Measurements from ENCODE around the gene ARNT2.

Gene ARNT2

DNA sequence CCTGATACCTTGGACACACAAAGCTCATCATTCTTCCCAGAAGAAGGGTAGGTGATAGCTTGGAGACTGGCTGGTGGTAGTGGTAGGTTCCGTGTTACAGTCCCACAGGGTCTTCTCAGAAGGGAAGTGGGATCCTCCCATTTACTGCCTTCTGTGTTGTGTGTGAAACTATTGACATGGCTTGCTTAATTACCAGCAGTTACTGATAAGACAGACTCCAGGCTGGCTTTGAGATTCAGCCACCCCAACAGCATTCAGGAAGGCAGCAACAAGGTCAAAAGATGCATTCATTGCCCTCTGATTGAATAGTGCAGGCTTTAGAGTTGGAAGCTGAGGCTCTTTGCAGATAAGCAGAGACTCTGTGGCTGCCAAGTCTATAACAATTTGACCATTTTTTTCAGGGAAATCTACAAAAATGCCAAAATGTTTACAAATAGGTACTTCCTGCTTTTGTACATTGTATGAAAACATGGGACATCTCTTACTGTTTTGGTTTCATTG is 7.7 kb downstream of the ARNT2 start:
- no peak for DNase-seq (ENCODE audit: low read depth)

DNA sequence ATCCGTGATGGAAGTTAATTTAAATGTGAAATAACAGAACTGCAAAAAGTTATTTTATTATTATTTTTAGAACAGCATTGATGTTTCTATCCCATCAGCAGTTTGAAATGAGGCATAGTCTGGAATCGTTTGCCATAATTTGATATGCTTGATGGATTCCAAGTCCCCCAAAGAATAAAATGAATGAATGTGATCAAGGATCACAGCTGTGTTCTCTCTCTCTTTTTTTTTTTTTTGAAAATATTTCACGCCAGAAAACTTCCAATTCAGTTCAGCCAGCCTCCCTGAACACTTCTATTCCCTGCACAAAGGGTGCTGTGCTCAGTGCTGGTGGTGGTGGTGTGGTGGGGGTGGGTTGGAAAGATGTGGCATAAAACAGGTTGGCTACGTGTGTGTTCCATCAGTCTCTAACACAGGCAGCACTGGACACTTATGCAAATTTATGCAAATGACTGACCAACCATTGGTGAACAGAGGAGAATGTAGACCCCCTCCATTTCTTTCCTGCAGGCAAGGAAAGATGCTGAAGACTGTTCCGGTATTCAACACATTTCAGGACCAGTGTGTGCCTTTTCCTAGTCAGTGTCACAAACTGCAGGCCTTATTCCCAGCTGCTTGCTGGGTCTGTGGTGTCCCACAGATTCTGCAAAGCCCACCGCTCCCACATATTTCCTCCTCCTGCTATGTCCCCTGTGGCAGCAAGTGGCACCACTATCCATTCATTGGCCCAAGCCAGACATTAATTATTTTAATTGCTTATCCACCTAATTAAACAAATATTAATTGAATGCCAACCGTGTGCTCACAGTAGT is 10.6 kb downstream of the ARNT2 start:
- no peak for DNase-seq (ENCODE audit: low read depth)

DNA sequence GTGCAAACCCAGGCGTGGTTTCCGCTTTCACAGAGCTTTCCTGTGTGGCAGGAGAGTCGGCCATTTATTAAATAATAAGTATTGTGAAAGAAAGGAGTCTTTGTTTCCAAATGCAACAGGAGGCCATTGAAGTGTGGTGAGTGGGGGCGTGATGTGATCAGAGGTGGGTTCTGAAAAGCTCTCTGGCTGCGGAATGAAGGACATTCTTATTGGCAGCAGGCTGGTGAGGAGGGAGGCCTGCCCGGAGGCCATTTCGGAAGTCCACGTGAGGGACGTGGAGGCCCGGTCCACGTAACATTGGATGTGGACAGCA is 11.1 kb downstream of the ARNT2 start:
- DNase-seq (ENCODE audit: low read depth): no peak

DNA sequence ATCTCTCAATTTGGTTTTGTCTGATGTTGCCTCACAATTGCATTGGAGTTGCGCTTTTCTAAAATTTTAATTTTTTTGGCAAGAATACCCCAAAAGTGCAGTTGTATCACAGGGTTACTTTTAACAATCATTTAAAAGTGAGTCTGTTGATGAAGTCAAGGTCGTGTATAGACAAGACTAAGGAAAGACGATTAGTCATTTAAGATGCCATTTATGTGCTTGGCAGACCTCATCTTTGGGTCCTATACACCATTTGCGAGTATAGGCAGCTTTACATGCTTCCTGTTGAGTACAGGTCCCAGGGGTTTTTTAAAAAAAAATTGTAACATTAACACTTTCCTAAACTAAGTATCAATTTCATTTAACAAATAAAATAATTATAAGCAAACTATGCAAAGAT is 12.5 kb downstream of the ARNT2 start:
- DNase-seq (ENCODE audit: low read depth): no peak

DNA sequence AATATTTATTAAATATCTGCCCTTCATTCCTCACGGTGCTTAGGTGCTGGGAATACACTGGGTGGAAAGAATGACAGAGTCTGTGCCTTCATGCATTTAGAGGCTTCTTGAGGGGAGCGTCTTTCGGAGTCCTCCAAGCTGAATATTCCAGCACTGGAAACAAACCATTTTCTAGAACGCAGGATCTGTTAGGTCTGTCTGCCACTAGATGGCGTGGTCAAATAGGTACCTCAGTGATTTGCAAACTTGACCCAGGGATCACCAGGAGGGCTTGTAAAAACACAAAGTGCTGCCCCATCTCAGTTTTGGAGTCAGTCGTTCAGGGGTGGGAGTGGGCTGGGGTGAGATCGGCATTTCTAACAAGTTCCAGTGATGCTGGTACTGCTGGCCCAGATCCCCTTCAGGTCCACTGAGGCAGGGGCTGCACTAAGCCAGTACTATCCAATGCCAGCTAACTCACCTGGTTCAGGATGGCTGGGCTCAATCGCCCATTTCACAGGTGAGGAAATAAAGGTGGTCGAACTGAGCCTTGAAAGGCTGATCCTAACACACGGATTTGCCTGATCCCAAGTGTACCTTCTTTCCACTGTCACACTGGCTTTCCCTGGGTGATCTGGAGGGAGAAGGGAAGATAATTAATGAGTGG is 14.8 kb downstream of the ARNT2 start:
- DNase-seq (ENCODE audit: low read depth): no peak

DNA sequence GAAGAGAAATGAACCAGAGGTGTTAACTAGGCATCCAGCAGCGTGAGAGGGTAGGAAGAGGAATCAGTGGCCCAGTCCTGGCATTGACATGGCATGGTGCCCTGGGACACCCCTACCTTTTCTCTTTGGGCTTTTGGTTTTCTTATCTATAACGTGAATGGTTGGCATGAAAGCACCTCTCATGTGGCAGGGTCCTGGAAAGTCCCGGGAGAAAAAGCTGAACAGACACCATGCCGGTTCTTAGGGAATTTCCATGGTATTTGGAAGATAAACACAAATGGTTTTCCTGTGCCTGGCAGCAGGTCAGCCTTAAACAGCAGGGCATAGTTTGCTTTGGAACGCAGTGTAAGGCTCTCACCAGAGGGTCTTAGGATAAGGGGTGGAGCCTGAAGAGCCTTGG is 15.4 kb downstream of the ARNT2 start:
- no peak for DNase-seq (ENCODE audit: low read depth)

DNA sequence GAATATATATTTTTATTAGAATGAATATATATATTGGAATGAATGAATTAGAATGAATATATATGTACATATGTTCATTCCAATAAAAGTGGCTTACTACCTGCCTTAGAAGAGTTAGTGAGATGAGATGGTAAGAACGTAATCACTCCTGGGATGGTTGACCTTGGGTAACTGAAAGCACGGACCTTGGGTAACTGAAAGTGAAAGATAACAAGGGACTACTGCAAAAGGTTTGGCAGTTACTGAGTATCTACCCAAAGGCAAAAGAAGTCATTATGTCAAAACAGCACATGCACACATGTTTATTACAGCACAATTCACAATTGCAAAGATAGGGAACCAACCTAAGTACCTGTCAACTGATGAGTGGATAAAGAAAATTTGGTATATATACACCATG is 16.5 kb downstream of the ARNT2 start:
- DNase-seq (ENCODE audit: low read depth): no peak

DNA sequence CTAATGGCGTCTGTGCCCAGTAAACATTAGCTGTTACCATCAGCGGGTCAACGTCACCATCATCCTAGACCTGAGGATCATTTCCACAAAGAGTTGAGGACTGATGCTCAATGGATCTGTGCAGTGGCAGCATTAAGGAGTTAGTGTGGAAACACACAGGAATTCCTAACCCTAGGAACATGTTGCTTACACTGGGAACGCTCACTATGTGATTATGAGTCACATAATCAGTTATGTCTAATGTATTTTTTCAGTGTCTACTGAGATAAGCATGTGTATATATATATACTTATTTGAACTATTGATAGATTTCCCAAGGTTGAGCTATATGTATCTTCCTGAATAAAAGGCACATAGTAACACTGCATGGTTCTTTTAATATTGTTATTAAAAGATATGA is 19.0 kb downstream of the ARNT2 start:
- no peak for DNase-seq (ENCODE audit: low read depth)

DNA sequence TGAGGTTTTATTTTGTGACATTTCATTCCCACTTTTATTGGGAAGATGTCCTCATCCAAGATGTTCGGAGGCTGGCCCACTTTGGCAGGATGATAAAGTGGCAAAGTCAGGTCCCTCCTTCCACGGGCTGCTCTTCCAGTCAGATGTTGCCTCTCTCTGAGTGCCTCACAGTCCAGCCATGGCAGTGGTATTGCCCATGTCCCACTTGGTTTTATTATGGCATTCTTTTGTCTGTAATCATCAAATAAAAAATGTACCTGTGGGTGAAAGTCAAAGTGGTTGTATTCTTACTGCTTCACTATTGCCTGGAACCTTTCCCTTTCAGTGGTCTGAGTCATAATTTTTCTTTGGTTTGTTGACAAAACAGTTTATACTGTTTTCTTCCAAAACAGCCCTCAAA is 20.2 kb downstream of the ARNT2 start:
- no peak for DNase-seq (ENCODE audit: low read depth)

DNA sequence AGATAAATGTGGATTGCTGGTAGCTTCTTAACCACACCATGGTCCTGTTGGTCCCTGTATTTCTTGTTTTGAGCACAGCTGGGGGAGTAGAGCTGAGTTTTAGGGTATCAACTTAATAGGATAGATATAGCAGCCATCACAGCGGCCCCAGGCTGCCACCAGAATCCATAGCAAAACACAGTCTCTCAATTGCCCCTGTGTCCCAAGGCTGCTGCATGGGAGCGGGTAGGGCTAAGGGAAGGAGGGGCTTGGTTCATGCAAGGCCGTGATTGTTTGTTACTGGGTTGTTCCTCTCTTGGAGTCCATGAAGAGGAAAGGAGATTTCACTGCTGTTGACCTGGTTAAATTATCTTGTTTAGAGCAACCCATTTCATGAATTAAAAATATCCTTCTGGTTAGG is 22.1 kb downstream of the ARNT2 start:
- no peak for DNase-seq (ENCODE audit: low read depth)

DNA sequence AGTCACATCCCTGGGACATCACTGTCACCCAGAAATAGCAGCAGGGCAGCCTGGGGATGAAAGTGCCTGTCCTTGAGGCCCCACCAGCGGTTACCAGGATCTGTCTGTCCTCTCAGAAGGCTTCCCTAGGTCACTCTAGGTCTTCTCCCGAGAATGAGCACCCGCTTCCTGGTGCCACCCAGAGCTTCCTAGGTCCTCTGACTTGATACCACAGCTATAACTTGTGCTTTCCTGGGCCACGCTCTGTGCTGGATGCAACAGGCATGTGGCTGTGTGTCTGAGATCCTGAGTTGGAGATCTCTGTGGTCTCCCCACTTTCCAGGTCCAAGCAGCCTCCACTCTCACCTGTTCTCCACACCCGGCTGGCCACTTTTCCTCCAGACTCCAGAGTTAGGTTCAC is 25.8 kb downstream of the ARNT2 start:
- no peak for DNase-seq (ENCODE audit: low read depth)

DNA sequence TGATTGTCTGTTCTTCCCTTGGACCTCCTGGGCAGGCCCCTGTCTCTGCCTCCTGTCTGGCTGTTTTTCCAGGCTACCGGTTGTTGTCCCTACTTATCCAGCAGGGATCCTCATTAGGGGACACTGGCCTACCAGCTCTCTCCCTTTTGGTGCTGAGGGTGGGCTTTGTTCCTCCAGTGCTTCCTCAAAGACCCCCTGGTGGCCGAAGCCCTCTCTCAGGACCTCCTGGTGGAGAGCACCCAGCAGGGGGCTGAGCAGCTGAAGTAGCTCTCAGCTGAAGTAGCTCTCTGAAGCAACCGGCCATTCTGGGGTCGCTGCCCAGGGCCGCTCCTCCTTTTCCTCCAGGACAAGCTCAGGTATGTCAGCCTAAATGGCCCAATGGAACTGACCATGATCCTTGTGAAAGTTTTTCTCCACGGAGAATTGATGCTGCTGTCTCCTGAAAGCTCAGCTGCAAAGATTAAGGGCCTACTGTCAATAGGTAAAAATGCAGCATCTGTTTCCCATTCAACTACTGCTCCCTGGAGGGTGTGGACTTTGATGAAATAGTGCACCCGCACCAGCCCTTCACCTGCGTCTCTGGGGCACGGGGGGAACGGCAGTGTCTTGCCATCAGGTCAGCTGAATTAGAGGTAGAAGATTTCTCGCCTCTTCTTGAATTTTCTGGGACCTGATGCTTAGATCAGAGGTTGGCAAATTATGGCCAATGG is 27.6 kb downstream of the ARNT2 start:
- no peak for DNase-seq (ENCODE audit: low read depth)

DNA sequence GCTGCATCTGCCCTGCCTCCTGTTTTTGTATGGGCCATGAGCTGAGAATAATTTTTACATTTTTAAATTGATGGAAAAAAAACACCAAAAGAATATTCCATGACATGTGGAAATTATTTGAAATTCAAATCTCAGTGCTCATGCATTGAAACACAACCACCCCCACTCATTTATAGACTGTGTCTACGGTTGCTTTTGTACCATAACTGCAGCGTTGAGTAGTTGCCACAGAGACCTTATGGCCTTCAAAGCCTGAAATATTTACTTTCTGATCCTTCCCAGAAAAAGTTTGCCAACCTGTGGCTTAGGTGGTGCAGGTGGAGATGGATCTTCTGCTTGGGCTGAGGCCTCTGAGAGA is 28.1 kb downstream of the ARNT2 start:
- DNase-seq (ENCODE audit: low read depth): no peak

DNA sequence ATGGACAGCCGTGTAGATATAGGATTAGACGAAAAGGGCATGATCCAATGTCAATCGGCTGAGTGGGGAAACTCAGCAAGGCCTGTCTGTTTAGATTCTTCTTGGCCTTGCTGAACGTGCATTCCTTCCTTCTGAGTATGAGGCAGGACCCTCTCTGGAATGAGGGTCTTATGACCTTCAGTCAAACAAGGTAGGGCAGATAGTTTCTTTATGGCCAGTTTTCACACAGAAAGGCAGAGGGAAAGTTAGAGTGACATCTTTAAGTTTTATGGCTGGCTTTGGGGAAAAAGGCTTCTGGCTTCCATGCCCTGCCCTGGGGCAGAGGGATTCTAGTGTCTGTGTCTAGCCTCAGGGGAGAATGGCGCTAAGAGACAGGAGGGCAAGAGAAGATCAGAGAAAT is 29.7 kb downstream of the ARNT2 start:
- no peak for DNase-seq (ENCODE audit: low read depth)

DNA sequence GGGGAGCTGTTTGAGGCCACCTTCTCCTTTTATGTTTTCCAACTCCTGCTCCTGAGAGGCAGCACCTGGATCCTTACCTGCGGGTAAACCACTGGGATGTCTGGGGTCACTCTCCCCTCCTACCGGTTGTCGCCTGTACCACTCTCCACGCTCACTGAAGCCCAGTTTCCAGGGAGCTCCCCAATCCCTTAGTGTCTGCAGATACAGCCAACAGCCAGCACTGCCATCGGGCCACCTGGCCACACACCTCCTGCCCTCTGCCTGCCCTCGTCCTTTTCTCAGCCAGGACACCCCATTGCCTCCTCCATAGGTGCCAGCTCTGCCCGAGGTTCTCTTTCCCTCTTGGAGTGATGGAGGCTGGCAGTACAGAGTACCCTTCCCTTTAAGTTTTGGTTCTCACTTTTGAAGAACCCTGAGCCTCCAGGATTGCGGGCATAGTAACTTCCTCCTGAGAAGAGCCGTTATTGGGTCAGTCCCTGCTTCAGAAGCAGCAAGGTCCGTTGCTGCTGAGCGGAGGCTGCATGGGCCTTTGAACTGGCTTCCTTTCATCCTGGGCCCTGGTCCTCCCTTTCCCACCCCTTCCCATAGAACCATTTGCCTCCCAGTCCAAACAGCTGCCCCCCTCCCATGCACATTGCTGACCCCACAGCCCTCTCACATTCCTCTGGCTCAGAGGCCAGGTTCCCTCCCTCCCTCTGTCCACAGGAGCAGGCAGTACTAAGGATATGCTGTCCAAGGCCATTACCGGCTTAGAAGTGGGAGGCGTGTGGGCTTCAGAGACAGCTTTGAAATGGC is 30.9 kb downstream of the ARNT2 start:
- DNase-seq (ENCODE audit: low read depth): no peak

DNA sequence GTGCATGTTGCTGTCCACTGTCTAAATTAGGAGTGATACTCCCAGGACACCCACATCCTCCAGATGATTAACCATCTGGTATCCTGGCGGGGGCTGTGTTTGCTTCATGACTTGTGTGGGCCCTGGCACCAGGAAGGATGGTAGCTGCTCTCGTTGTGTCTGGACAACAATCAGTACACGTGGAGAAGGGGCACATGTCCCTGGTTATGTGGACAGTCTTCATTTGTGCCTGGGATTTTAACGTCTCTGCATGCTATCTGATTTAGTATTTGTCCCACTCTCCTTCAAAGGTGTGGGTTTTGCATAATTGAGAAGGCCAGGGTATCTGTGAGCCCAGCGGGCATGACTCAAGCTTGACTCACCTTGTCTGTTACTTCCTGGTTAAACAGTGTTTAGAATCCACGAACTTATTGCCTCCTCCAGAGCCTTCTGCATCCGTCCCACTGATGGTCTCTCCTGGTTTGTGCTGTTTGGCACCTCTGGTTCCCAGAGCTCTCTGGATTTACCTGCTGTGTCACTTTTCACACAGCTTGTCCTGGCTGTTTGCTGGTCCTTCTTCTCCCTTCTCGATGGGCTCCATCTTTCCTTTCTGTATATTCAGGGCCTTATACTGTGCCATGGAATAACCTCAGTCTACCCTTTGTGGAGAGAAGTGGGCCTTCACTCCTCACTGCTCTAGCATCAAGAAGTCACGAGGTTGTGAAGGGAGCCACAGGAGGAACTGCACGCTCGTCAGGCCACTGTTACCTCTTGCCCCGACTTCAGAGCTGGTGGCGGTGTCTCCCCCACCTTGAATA is 32.5 kb downstream of the ARNT2 start:
- DNase-seq (ENCODE audit: low read depth): no peak

DNA sequence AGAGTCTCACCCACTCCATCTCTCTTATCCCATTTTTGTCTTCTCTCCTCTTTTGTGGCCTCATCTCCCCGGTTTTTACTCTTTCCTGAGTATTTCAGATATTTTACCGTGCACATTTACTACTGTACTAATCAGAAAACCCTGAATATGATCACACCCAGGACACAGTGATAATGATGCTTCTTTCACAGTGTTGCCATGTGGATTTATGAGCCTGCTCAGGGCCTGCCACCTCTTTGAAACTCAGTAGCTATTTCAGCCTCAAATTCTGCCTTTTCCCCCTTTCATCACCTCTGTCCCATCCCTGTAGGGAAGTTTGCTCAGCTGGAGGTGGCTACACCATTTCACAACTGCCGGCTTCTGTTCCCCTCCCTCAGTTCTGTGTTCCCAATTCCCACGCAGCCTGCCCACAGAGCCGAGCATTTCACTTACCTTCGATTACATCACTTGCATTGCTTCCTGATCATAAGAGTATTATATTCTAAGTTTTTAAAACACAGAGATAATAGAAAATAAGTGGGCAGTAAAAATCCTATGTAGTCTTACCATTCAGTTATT is 33.2 kb downstream of the ARNT2 start:
- no peak for DNase-seq (ENCODE audit: low read depth)

DNA sequence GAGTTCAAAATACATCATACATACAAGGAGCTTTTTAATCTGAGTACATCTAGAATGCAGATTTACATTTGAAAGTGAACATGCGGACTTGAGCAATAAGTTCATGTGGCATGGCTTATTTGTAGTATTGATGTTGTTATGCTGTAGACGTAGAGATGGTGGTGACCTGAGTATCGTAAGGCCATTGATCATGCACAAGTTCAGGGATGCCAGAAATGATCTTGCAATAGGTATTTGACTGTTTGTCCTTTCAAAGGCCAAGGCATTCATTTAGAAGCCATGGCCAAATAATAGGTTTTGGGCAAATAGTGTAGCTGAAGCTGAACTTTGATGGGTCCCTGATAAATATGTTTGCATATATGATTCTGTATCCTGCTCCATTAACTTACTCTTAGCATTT is 35.0 kb downstream of the ARNT2 start:
- no peak for DNase-seq (ENCODE audit: low read depth)

DNA sequence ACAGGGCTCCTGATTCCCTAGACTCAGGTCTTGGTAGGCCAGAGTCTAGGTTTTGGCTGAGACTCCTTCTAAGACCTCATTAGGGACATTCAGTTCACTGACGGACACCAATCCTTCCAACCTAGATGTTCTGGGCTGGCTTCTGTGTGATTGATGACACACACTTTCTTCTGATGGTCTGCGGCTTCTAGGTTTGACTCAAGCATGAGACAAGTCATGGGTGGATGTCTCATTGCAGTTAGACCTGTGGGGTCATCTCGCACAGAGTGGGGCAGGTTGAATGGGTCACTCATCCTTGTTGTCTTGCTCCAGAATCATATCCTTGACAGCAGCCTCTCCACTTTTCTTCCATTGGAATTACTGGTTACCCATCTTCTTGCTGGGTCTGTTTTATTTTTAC is 35.8 kb downstream of the ARNT2 start:
- DNase-seq (ENCODE audit: low read depth): no peak

DNA sequence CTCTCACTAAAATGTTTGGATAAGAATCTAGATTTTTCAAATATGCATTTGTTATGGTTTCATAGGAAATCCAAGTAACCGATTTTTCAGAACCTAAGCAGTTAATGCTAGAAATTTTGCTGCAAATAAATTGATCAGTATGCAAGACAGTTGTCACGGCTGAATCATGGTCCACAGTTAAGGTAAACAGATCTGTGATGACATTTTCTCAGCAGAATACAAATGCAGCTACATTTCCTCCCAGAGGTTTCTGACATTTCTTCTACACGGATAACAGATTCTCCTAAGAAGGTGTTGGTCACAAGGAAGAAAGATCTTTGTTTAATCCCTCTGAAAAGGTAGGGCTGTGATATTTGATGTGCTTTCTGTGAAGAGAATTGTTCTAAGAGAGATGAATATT is 36.9 kb downstream of the ARNT2 start:
- DNase-seq (ENCODE audit: low read depth): no peak

DNA sequence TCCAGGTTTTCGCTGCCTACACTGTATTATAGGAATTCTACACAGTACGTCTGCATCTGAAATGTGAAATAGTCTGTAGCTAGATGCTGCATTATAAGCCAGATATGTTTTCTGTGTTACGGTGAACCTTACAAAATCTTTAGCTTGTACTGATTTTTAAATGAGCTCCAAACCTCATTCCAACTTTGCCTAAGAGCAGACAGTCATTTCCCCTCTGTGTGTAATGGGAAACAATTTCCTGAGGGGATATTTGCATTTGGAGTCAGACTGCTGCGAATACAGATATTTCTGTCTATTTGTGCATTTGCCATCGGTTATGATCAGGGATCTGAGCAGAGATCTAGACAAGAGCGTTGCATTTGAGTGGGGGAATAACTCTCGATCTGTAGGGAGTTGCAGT is 37.5 kb downstream of the ARNT2 start:
- DNase-seq (ENCODE audit: low read depth): no peak

Measured in stimulated activated CD8-positive, alpha-beta memory T cell treated with anti-CD3 and anti-CD28 coated beads, Interleukin-15, amount 100 ng/mL, for 1 hour (primary cell).